ENCODE measurements around the gene BFSP2.
"Not testable (repeated sequence)": the region's sequence is repeated elsewhere in the genome, so short reads cannot be mapped to it uniquely, and the experiment has no call there.

Gene BFSP2

DNA sequence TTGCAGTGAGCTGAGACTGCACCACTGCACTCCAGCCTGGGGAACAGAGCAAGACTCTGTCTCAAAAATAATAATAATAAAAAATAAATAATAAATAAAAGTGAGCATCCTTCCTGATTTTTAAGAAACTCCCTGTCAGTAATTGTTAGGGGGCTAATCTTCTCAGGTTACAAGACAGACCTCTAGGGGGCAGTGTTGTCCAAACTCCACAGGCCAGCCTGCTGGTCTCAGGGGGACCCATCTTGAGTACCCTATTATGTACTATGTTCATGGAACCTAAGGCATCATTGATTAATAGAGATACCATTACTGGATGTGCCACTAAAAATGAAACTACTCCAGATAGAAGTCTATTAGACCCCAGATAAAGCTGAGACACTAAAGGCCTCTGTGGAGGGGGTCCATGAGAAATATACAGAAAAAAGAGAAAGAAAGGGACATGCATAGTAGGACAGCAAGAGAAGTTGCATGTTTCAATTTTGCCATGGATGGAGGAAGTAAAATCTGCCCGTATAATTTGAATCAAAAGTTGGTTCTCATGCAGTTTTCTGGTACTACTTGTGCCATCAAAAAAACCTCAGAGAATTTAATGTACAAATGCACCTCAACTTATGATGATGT, 88.2 kb downstream of the BFSP2 start:
- peak; percentile 74 for DNase-seq

DNA sequence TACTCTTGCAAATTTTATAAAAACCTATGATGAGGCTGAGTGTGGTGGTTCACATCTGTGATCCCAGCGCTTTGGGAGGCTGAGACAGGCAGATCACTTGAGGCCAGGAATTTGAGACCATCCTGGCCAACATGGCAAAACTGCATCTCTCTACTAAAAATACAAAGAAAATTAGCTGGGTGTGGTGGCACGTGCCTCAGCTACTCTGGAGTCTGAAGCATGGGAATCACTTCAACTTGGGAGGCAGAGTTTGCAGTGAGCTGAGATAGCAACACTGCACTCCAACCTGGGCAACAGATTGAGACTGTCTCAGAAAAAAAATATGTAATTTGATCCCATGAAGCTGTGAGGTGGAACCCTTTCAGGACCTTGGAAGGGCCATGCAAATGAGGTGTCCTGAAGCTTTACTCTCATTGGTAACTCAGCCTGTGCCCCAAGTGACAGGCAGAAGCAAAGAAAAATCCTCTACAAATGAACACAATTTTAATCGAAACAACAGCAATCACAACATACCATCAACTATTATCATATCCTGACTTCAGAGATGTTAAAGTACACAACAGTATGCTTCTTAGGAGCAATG, 89.0 kb downstream of the BFSP2 start:
- DNase-seq: no peak

DNA sequence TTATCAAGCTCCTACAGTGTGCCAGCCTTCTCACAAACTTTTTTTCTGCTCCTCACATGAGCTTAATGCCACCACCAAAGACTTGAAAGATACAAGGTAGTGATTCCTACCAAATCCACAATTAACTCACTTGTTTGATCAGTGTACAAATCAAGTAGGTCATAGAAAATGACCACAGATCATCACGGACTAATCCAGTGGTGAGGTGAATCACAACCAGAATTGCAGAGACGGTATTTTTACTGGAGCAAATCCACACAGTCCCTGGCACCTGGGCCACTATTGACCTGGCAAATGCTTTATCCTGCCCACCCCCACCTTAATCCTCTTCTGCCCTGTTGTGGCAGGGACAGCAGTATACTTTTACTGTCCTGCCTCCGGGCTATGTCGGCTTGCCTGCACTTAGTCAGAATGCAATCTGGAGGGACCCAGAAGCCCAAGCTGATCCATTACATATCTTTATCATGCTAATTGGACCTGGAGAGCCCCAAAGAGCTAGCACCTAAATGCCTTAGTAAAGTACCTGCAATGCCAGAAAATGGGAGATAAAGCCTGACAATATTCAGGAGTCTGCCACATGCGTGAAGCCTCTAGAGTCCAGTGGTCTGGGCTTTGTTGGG, 89.7 kb downstream of the BFSP2 start:
- DNase-seq: no peak

DNA sequence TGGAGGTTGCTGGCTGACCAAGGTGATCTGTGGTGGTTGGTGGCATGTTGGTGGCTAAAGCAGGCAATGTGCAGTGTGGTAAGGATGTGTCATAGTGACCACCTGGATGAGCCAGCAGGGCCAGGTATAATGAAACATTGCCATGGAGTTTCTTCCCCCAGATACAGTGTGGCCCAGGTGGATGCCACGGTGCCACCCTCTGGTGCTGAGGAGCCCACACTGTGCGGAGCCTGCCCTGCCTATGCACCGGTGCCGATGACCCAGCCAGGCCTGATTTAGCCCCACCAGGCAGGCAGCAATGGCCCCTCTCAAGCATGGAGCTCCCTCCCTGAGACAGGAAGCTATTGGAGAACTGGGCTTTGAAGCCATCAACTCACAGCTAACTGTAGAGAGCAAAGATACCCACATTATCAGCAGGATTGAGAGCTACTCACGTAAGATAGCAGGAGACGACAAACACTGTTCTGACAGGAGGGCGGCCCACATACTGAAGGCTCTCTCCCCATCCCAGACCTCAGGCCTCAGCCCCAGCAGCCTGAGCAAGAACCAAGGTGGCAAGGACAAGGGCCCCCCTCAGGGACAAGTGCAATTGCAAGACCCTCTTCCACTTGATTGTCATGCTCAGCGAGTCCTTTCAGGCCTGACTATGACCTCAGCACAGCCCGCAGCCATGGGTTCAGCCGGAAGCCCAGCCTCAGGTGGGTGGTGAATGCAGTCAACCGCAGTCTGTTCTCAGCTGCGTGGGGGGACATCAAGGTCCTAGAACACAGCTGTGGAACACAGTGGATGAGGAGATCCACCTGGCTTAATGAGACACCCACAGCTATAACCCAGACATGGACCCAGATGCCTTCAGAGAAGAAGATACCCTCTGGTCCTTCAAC, 90.9 kb downstream of the BFSP2 start:
- DNase-seq: peak; percentile 87

- no peak for DNase-seq
These were observed 91.7 kb downstream of the BFSP2 start for GRCh38 chr3:133491481-133492059.

- DNase-seq: peak; percentile 70
These were observed 92.4 kb downstream of the BFSP2 start for GRCh38 chr3:133492159-133492741.

- DNase-seq: no peak
These were observed 94.6 kb downstream of the BFSP2 start for GRCh38 chr3:133494469-133494868.

DNA sequence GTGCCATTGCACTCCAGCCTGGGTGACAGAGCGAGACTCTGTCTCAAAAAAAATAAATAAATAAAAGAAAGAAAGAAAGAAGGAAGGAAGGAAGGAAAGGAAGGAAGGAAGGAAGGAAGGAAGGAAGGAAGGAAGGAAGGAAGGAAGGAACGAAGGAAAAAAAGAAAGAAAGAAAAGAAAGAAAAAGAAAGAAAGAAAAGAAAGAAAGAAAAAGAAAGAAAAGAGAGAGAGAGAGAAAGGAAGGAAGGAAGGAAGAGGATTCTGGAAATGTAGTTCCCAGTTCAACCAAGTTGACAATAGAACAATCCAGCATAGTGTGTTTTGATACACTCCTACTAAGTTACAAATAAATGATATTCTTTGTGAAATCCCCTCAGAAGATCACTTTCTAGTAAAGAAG, 102.7 kb downstream of the BFSP2 start:
- DNase-seq: not testable (repeated sequence)

DNA sequence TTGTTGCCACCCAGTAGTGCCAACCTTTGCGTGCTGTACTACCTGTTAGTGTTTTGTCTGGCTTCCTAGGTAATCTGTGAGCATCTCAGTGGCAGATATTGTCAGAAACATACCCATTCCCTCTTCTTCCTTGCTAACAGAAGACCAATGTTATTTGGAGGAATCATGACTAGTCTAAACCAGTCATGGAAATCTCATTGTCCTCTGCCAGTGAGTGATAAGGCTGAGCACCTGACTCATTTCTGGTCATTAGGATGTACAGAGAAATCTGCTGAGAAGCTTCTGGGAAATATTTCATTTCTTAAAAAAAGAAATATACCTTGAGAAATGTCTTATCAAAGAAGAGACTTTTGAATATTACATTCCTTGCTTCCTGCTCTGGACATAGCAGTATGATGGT, 103.6 kb downstream of the BFSP2 start:
- DNase-seq: no peak

GRCh38 chr3:133504736-133505135, 104.9 kb downstream of the BFSP2 start:
- no peak for DNase-seq

GRCh38 chr3:133505813-133506212, 106.0 kb downstream of the BFSP2 start:
- no peak for DNase-seq

- DNase-seq: no peak
These were observed 106.5 kb downstream of the BFSP2 start for GRCh38 chr3:133506215-133506901.

DNA sequence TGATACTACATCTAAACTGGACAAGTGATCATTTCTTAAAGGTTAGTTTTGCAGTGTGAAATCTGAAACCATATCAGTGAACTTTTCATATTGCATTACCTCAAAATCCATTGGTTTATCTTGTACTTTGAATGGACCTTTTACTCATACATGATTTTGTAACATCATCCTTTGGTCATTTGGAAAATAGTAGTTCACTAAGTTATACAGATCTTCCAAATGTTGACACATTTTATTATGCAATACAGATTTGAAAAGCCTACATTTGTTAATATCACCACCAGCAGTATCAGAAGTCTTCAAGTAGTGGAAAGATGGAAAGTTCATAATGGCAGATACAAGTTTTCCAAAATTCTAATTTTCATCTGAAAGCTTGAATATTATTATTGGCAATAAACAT, 109.6 kb downstream of the BFSP2 start:
- no peak for DNase-seq

DNA sequence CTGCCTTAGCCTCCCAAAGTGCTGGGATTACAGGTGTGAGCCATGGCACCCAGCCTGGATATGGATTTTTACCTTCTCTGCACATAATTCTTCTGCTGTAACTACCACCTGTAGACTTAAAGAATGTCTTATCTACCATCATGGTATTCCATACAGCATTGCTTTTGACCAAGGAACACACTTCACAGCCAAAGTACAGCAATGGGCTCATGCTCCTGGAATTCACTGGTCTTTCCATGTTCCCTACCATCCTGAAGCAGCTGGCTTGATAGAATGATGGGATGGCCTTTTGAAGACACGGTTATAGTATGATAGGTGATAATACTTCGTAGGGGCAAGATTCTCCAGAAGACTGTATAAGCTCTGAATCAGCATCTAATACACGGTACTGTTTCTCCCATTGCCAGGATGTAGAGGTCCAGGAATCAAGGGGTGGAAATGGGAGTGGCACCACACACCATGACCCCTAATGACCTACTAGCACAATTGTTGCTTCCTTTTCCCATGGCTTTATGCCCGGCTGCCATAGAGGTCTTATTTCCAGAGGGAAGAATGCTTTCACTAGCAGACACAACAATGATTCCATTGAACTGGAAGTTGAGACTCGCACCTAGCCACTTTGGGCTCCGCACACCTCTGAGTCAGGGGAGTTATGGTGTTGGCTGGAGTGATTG, 112.7 kb downstream of the BFSP2 start:
- no peak for DNase-seq

DNA sequence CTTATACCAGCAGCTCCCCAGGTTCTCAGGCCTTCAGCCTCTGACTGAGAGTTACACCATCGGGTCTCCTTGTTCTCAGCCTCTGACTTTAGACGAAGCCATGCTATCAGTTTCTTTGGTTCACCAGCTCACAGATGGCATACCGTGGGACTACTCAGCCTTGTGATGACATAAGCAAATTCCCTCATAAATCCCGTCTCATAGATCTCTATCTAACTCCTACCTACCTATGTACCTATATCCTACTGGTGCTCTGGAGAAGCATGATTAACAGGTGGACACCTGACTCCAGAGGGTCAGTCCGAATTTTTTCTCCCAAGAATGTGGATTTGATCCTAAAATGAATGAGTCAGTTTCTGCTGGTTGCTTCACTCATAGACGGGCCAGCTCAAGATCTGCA, 114.6 kb downstream of the BFSP2 start:
- DNase-seq: no peak

- no peak for DNase-seq
These were observed 115.3 kb downstream of the BFSP2 start for GRCh38 chr3:133515127-133515526.

GRCh38 chr3:133520286-133520685, 120.4 kb downstream of the BFSP2 start:
- DNase-seq: peak; percentile 3

GRCh38 chr3:133520938-133521337, 121.1 kb downstream of the BFSP2 start:
- DNase-seq: not testable (repeated sequence)

DNA sequence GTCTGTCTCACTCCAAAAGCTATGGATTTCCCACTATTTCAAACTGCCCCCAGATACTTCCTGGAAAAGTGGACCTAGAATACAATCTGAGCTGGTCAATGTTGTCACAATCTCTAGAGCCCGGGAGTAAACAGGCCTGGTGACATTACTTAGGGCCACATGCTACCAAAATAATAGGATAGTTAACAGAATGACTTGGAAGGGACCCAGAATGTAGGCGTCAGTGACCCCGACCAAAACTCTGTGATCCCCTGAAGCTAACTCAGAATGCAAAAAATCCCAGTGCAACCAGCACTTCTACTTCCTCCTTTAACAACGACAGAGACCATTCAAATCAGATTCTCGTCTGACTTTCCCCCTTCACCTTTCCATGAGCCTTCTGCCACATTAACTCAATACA, 122.1 kb downstream of the BFSP2 start:
- DNase-seq: no peak

DNA sequence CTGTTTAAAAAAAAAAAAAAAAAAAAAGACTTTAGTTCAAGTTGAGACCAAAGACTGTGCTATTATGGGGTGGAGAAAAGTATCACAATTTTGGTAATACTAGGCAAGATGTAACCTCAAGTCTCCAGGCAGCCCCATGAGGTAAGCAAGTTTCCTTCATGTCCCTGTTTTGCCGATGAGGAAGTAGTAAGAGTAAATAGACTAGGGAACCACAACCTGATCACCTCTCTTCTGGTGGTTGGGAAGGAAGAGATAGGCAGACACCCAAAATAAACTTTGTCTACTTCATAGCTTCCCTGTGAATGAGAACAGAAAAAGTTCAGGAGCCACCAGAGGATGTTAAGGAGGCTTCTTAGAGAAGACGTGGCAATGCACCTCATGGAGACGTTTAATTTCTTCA, 123.9 kb downstream of the BFSP2 start:
- not testable (repeated sequence) for DNase-seq
